Stimulated activated CD8-positive, alpha-beta memory T cell treated with anti-CD3 and anti-CD28 coated beads, Interleukin-4, amount 100 ng/mL, for 4 hours (primary cell): ENCODE data around the gene MYO15A.

Source experiments
- DNase-seq, 2 donors: peaks; one replicate each; pipeline ENCODE4 v3.0.0-alpha.2; 2020; ENCODE audit warnings: low read depth in 2 of 2, low spot score in 1 of 2

MYO15A gene

GRCh38 chr17:18157354-18157985, 48.9 kb downstream of the MYO15A start:
- DNase-seq: no peak

- peak; percentile 90 to 93 for DNase-seq
Observed at GRCh38 chr17:18158022-18158600, 49.6 kb downstream of the MYO15A start.

- no peak for DNase-seq
Observed at GRCh38 chr17:18159551-18160120, 51.1 kb downstream of the MYO15A start.

GRCh38 chr17:18160128-18160856, 51.7 kb downstream of the MYO15A start:
- DNase-seq: no peak

- DNase-seq: no peak
Observed at GRCh38 chr17:18161207-18162145, 52.9 kb downstream of the MYO15A start.

GRCh38 chr17:18163547-18163946, 55.0 kb downstream of the MYO15A start:
- DNase-seq: no peak

GRCh38 chr17:18166894-18167293, 58.3 kb downstream of the MYO15A start:
- DNase-seq: no peak

- DNase-seq: no peak
Observed at GRCh38 chr17:18167421-18167820, 58.9 kb downstream of the MYO15A start.

GRCh38 chr17:18172531-18173278, 64.1 kb downstream of the MYO15A start:
- no peak for DNase-seq

- no peak for DNase-seq
Observed at GRCh38 chr17:18173740-18174139, 65.2 kb downstream of the MYO15A start.

- no peak for DNase-seq
Observed at GRCh38 chr17:18176176-18176575, 67.6 kb downstream of the MYO15A start.

- no peak for DNase-seq
Observed at GRCh38 chr17:18177133-18177532, 68.6 kb downstream of the MYO15A start.

- DNase-seq: no peak
Observed at GRCh38 chr17:18177722-18178121, 69.2 kb downstream of the MYO15A start.

- DNase-seq: no peak
Observed at GRCh38 chr17:18179196-18179595, 70.6 kb downstream of the MYO15A start.

- DNase-seq: no peak
Observed at GRCh38 chr17:18179804-18180203, 71.2 kb downstream of the MYO15A start.

- no peak for DNase-seq
Observed at GRCh38 chr17:18181358-18181757, 72.8 kb downstream of the MYO15A start.

GRCh38 chr17:18182110-18182977, 73.8 kb downstream of the MYO15A start:
- no peak for DNase-seq

- DNase-seq: peak; percentile 65 to 70
Observed at GRCh38 chr17:18182978-18183333, 74.4 kb downstream of the MYO15A start.

GRCh38 chr17:18183334-18184142, 75.0 kb downstream of the MYO15A start, which contains the start of gene ALKBH5:
ALKBH5 (plus strand) TSS chr17:18183828; CDS start chr17:18184244, 416 bp downstream.
- DNase-seq: peak; percentile 92
